B cell (primary cell): ENCODE results near the gene IGSF9. TPM values are rescaled to one million over a fixed set of nuclear protein-coding genes. Genes with fewer than 3 reads are reported as not detected.

ENCODE experiments used
- ATAC-seq: fragments of 200-7000 bp; cut with Tn5 transposase; one replicate; pipeline ENCODE4 v1.10.0; 2021; ENCODE audit warnings: low read depth, mild to moderate bottlenecking, moderate number of reproducible peaks, moderate library complexity
- CTCF ChIA-PET: fragments of 350-600 bp; sonication (Branson Sonifier 250); formaldehyde crosslinking; loops from one replicate; lab custom pipeline; 2021; ENCODE audit warnings: antibody characterized with exemption, inconsistent platforms; lab: Charles Lee
- POLR2A ChIA-PET: fragments of 350-600 bp; sonication (Branson Sonifier 250); formaldehyde crosslinking; loops from one replicate; lab custom pipeline; 2021; ENCODE audit warnings: antibody characterized with exemption; lab: Charles Lee
- DNase-seq: peaks from one replicate; pipeline ENCODE4 v3.0.0; 2013
- H2AFZ ChIP-seq: 2 replicates; pipeline ENCODE4 v1.6.1; 2012; ENCODE audit warnings: mild to moderate bottlenecking, low read depth, low read length; ENCODE audit not compliant: insufficient read depth, poor library complexity, severe bottlenecking
- H3K27ac ChIP-seq, 2 donors: 1 replicate in 1 of 2; 2 replicates in 1 of 2; pipeline ENCODE4 v1.5.1; 2012 to 2013; ENCODE audit warnings: low read length in 2 of 2, mild to moderate bottlenecking in 2 of 2, moderate library complexity in 1 of 2
- H3K27me3 ChIP-seq, 4 experiments: fragments of 200-600 bp in 1 of 4; sonication (generic) in 1 of 4; replicated peaks in 1 of 4; 1 replicate in 2 of 4; 2 replicates in 2 of 4; pipeline versions ENCODE4 v1.6.1 to v1.7.0; 2013 to 2016; ENCODE audit warnings: low read length in 3 of 4, mild to moderate bottlenecking in 2 of 4, mixed read lengths in 1 of 4, moderate library complexity in 1 of 4; ENCODE audit not compliant: insufficient read depth in 4 of 4, control insufficient read depth in 3 of 4; ENCODE audit errors: control extremely low read depth in 1 of 4
- H3K36me3 ChIP-seq, 2 experiments: replicated peaks in 1 of 2; 1 replicate in 1 of 2; 2 replicates in 1 of 2; pipeline versions ENCODE4 v1.6.1 to v1.7.1; 2013; ENCODE audit warnings: low read length in 1 of 2; ENCODE audit not compliant: insufficient read depth in 2 of 2, control insufficient read depth in 1 of 2; ENCODE audit errors: control extremely low read depth in 1 of 2, extremely low read depth in 1 of 2
- H3K4me1 ChIP-seq, 2 donors: fragments of 200-600 bp in 1 of 2; sonication (generic) in 1 of 2; 1 replicate in 1 of 2; 2 replicates in 1 of 2; pipeline versions ENCODE4 v1.5.1 to v1.6.1; 2013 to 2017; ENCODE audit warnings: low read length in 2 of 2; ENCODE audit not compliant: control insufficient read depth in 2 of 2, insufficient read depth in 2 of 2
- H3K4me2 ChIP-seq: replicated peaks from 2 replicates; pipeline ENCODE3; 2012; ENCODE audit warnings: mild to moderate bottlenecking, low read depth, low read length; ENCODE audit not compliant: poor library complexity, severe bottlenecking
- H3K4me3 ChIP-seq, 5 experiments: fragments of 200-600 bp in 1 of 5; sonication (generic) in 1 of 5; 1 replicate in 3 of 5; 2 replicates in 2 of 5; pipeline versions ENCODE4 v1.5.1 to v1.7.0; 2011 to 2016; ENCODE audit warnings: low read length in 4 of 5, mild to moderate bottlenecking in 4 of 5, low read depth in 2 of 5, control low read depth in 1 of 5, moderate library complexity in 1 of 5; ENCODE audit not compliant: insufficient read depth in 1 of 5; ENCODE audit errors: control extremely low read depth in 1 of 5, extremely low read depth in 1 of 5
- H3K79me2 ChIP-seq: fragments of 200-600 bp; sonication (generic); one replicate; pipeline ENCODE4 v1.6.0; 2016; ENCODE audit warnings: low read length; ENCODE audit not compliant: control insufficient read depth, insufficient read depth
- H3K9ac ChIP-seq: fragments of 200-600 bp; sonication (generic); 2 replicates; pipeline ENCODE4 v1.6.1; 2017; ENCODE audit warnings: mild to moderate bottlenecking, low read length, moderate library complexity
- H3K9me3 ChIP-seq, 3 donors: one replicate each; pipeline versions ENCODE4 v1.6.1 to v1.7.1; 2013; ENCODE audit warnings: low read length in 2 of 3; ENCODE audit not compliant: control insufficient read depth in 2 of 3, insufficient read depth in 1 of 3; ENCODE audit errors: control extremely low read depth in 1 of 3
- H4K20me1 ChIP-seq: 2 replicates; pipeline ENCODE4 v1.6.0; 2012; ENCODE audit warnings: mild to moderate bottlenecking, low read length; ENCODE audit not compliant: insufficient read depth, control insufficient read depth, poor library complexity, severe bottlenecking
- H3K27ac Mint-ChIP-seq: one replicate; pipeline ENCODE4 v1.8.0; 2021; ENCODE audit warnings: mixed read lengths
- H3K27me3 Mint-ChIP-seq: one replicate; pipeline ENCODE4 v1.8.0; 2021; ENCODE audit warnings: mixed read lengths
- H3K4me1 Mint-ChIP-seq: one replicate; pipeline ENCODE4 v1.8.0; 2021; ENCODE audit warnings: mixed read lengths
- H3K4me3 Mint-ChIP-seq: one replicate; pipeline ENCODE4 v1.8.0; 2021; ENCODE audit warnings: mixed read lengths
- H3K9me3 Mint-ChIP-seq: one replicate; pipeline ENCODE4 v1.8.0; 2022; ENCODE audit warnings: mixed read lengths; ENCODE audit not compliant: insufficient read depth
- CTCF ChIP-seq: fragments of 200-600 bp; IDR thresholded peaks from one replicate; pipeline ENCODE4 v1.8.0; 2022; ENCODE audit warnings: antibody characterized with exemption, mild to moderate bottlenecking
- EZH2 ChIP-seq: IDR thresholded peaks from 2 replicates; pipeline ENCODE4 v1.6.1; 2012; ENCODE audit warnings: borderline replicate concordance, low read depth, mild to moderate bottlenecking, moderate library complexity, low read length; ENCODE audit not compliant: insufficient read depth, poor library complexity, severe bottlenecking
- WGBS: methylation state at CpG from one replicate; pipeline ENCODE4 v1.1.5; 2013; ENCODE audit warnings: missing lambda C conversion rate; ENCODE audit not compliant: insufficient coverage; 5-methylcytosine and 5-hydroxymethylcytosine counted together
- intact Hi-C: fragments of 100-400 bp; cut with micrococcal nuclease; formaldehyde crosslinking; loops from one replicate; pipeline ENCODE4 v1.10.0; 2022
- polyA plus RNA-seq: library from polyadenylated mRNA; depleted of rRNA; stranded (reverse); fragments of >200 nt; gene quantifications from 2 replicates; pipeline ENCODE4 v1.2.3, GENCODE V29; 2012
- total RNA-seq, 2 donors: library from RNA; stranded (reverse); fragments of 120-200 nt in 1 of 2; gene quantifications; 1 replicate in 1 of 2; 2 replicates in 1 of 2; pipeline versions ENCODE4 v1.2.3 to v1.2.4, GENCODE V29; 2013 to 2022

The IGSF9 gene
- total and polyA plus RNA-seq, 2 donors (not counting 1 experiment from before 2014, with no cell fraction given), result 0.36 to 0.37 TPM

GRCh38 chr1:159946242-159947187 lies 1.1 kb upstream of the IGSF9 start:
- Histone ChIP-seq H2AFZ (peak overlapping the region; percentile 55), H3K27ac (no peak overlapping the region), H3K4me3 (peak overlapping the region in 1 of 5 experiments; percentile 46), H3K36me3 (no peaks in the 10 kb centered on the region), H3K79me2 (no peaks in the 10 kb centered on the region), H3K9me3 (no peaks in the 10 kb centered on the region), H3K4me2 (peak overlapping the region; percentile 91), H4K20me1 (no peaks in the 10 kb centered on the region), H3K9ac (no peak overlapping the region), H3K27me3 (peaks cover 0 to 34% (median 19%) of the 10 kb centered on the region in 4 experiments), H3K4me1 (peaks cover 15 to 18% of the 10 kb centered on the region in 2 donors)
- 59% methylated on average over 5 of the region's 9 CpGs for WGBS
- Mint-ChIP-seq H3K27ac (no peak overlapping the region), H3K4me3 (peak overlapping the region; percentile 60), H3K9me3 (no peaks in the 10 kb centered on the region), H3K4me1 (peaks cover 15% of the 10 kb centered on the region), H3K27me3 (peaks cover 46% of the 10 kb centered on the region)
- CTCF ChIA-PET, result interaction anchor here (0.7 to 4.5 kb wide), 14 partner anchors 11 to 147 kb away, joined by 3 to 34 read pairs (median 4); partner anchors contain the start of genes FCRL6 and TAGLN2
- ATAC-seq, result no peak
- TF ChIP-seq CTCF (no peak), EZH2 (no peak)
- DNase-seq, result no peak
- POLR2A ChIA-PET, result interaction anchor here (0.9 to 1.1 kb wide), 3 partner anchors 9 to 25 kb away, joined by 3 read pairs; partner anchors contain the start of gene TAGLN2
- intact Hi-C loops, result no loop called here
